GM12874 (cell line): Measurements from ENCODE around the gene TSC22D2.

Experiments
- TF ChIP-seq, protein P1 (sequence below): IDR thresholded peaks from 2 replicates; pipeline ENCODE4 v1.5.1; 2011; ENCODE audit warnings: low read depth, mild to moderate bottlenecking, control low read depth, low read length, moderate library complexity; ENCODE audit not compliant: insufficient read depth

Gene TSC22D2

DNA sequence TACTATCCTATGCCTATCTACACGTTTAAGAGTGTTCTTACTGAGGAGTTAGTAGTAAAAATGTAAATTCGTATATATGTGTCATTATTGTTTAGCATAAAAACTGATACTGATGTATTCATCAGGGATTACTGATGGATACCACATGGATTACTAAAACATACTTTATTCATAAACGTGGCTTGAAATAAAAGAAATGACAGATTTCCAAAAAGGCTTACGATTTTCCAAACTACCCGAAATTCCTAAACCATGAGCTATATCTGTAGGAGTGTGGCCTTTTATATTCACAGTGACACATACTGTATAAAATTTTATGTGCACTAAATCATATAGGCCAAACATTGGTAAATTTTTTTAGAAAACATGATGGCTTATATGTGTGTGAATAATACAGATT, 6.9 kb downstream of the TSC22D2 start:
- TF ChIP-seq, protein P1, sequence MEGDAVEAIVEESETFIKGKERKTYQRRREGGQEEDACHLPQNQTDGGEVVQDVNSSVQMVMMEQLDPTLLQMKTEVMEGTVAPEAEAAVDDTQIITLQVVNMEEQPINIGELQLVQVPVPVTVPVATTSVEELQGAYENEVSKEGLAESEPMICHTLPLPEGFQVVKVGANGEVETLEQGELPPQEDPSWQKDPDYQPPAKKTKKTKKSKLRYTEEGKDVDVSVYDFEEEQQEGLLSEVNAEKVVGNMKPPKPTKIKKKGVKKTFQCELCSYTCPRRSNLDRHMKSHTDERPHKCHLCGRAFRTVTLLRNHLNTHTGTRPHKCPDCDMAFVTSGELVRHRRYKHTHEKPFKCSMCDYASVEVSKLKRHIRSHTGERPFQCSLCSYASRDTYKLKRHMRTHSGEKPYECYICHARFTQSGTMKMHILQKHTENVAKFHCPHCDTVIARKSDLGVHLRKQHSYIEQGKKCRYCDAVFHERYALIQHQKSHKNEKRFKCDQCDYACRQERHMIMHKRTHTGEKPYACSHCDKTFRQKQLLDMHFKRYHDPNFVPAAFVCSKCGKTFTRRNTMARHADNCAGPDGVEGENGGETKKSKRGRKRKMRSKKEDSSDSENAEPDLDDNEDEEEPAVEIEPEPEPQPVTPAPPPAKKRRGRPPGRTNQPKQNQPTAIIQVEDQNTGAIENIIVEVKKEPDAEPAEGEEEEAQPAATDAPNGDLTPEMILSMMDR, result no peak

DNA sequence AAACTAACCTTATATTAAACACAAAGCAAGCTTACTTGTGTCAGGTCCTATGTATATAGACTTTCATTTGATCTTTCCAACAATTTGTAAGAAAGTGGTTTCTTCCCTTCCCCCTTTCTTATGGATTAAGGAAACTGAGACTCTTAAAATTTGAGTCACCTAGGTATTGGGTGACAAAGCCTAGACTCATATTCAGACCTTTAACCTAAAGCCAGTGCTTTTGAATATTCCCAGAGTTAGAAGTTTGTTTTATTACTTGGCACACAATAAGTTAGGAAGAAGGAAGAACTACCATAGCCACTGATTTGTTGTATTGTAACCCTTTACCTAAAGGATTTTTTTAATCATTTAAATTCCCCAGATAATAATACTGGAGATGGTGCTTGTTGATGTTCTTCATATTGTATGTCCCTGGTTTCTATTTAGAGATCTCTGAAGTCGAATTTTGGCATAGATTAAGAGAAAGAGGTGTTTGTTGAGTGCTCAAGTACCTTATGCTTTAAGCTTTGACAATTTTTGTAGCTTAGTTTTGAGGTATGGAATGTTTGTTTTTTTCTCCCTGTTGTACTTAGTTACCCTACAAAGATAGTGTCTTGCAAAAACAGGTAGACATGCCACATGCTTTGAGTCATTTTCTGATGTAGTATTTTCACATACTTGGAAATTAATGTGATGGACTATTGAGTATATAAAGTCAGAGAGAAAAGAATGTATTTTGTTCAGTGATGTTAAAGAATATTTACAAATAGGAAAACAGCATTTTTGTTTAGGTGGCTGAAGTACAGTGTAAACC, 11.2 kb downstream of the TSC22D2 start:
- TF ChIP-seq, protein P1, result no peak

DNA sequence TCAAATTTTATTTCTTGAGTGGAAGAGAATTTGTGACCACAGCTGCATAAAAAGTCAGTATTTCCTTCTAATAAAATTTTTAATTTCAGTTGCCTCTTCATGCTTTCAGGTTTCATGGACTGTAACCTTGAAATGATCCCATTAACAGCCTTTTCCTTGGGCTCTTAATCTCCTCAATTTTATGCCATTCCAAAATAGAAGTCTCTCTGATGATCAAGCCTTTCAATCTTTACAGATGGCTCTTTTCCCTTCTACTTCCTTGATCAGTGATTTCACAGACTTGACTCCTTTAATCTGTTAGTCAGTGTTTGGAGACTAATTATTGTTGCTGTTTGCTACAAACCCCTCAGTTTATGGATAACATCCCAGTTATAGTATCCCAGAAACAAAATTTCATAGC, 11.9 kb downstream of the TSC22D2 start:
- TF ChIP-seq, protein P1, result no peak

GRCh38 chr3:150421256-150421655, 13.2 kb downstream of the TSC22D2 start:
- TF ChIP-seq, protein P1, result no peak

GRCh38 chr3:150421799-150422548, 13.9 kb downstream of the TSC22D2 start:
- TF ChIP-seq, protein P1, result no peak

GRCh38 chr3:150422907-150423306, 14.8 kb downstream of the TSC22D2 start:
- TF ChIP-seq, protein P1, result no peak

- TF ChIP-seq, protein P1, result no peak
Measured at GRCh38 chr3:150423761-150424160, 15.7 kb downstream of the TSC22D2 start.
